Measurements from ENCODE around the gene EFNA2. TPM values are rescaled to one million over a fixed set of nuclear protein-coding genes. Genes with fewer than 3 reads are reported as not detected.

The EFNA2 gene
- total RNA-seq, 1 donor from 2014 or later: 28.0 TPM

DNA sequence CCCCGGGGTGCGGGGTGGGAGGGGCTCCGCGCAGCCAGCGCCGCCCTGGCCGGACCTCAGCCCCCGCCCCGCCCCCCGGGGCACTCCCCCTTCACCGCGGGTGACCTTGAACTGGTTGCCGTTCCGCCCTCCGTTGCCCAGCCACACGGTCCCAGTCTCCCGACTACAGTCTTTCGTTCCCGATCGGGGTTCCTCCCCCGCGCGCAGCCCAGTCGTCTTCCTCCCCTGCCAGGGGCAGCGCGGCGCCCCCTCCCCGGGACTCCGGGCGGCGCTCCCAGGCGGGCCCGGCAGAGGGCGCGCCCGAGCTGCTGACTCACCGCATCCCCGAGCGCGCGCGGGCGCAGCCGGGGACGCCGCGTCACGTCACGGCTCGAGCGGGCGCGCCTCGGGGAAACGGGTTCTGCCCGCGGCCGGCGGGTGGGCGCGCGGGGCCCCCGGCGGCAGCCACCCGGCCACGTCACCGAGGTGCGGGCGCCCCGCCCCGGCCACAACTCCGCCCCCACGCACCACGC is 36.8 kb upstream of the EFNA2 start:
- H3K36me3 Mint-ChIP-seq (ENCODE audit: low read depth): peaks cover 7% of the 10 kb centered on the region
- peak overlapping the region; percentile 83 for H3K4me3 Mint-ChIP-seq
- H3K27me3 Mint-ChIP-seq (ENCODE audit: low read depth): peaks cover 8% of the 10 kb centered on the region
- TF ChIP-seq CTCF (conservative IDR thresholded peaks at IDR 0.05): peak; percentile 86
- peak; percentile 83 for DNase-seq (ENCODE audit: low read depth, low spot score)
- peaks cover 4% of the 10 kb centered on the region for H3K4me1 Mint-ChIP-seq
- H3K9me3 Mint-ChIP-seq: no peaks in the 10 kb centered on the region
- H3K27ac Mint-ChIP-seq (ENCODE audit: unreplicated experiment): peak overlapping the region; percentile 94

DNA sequence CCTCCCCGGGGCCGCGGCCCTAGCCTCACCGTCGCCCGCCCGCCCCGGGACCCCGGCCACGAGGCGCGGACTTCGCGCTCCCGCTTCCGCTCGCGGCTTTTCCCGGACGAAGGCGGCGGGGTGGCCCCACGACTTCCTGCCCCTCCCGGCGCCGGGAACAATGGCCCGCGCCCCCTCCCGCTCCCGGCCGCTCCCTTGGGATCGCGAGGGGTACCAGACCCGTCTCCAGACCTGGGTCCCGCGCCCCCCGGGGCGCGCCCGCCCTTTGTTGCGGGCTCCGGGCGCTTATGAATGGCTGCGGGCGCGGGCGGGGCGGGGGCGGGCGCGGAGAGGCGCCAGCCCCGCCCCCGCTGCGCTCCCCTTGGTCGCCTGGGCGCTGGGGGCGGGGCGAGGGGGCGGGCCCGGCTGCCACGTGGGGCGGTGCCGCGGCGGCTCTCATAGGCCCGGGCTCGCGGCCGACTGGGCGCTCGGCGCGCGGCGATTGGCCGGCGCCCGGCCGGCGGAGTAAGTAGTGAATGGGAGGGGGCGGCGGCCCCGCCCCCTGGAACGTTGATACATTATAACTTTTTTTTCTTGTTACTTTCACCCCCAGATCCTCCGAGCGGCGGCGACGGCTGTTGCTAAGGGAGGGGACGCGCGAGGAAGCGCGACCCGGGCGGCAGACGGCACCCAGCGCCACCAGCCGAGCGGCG is 36.2 kb upstream of the EFNA2 start:
- Mint-ChIP-seq H3K4me3 (peak overlapping the region; percentile 95), H3K27me3 (ENCODE audit: low read depth) (peaks cover 8% of the 10 kb centered on the region), H3K9me3 (no peaks in the 10 kb centered on the region), H3K4me1 (peaks cover 3% of the 10 kb centered on the region), H3K36me3 (ENCODE audit: low read depth) (peaks cover 7% of the 10 kb centered on the region), H3K27ac (ENCODE audit: unreplicated experiment) (peak overlapping the region; percentile 81)
- peak; percentile 80 for DNase-seq (ENCODE audit: low read depth, low spot score)
- TF ChIP-seq CTCF (conservative IDR thresholded peaks at IDR 0.05): no peak

DNA sequence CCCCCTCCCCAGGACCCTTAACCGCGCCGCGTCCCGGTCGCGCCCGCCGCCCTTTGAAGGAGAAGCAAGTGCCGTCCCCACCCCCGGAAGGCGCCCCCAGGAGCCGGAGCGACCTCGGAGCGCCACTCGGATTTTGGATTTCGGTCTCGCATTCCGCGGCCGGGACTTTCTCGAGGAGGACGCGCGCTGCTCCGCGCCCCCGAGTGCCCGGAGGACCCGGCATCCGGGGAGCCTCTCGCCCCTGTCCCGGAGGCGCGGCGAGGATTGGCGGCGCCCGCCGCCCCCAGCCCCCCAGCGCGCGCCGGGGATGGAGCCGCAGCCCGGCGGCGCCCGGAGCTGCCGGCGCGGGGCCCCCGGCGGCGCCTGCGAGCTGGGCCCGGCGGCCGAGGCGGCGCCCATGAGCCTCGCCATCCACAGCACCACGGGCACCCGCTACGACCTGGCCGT is 35.7 kb upstream of the EFNA2 start:
- H3K4me1 Mint-ChIP-seq: no peaks in the 10 kb centered on the region
- no peak overlapping the region for H3K27ac Mint-ChIP-seq (ENCODE audit: unreplicated experiment)
- H3K4me3 Mint-ChIP-seq: peak overlapping the region; percentile 95
- peaks cover 12% of the 10 kb centered on the region for H3K36me3 Mint-ChIP-seq (ENCODE audit: low read depth)
- no peak for DNase-seq (ENCODE audit: low read depth, low spot score)
- no peaks in the 10 kb centered on the region for H3K9me3 Mint-ChIP-seq
- peaks cover 6% of the 10 kb centered on the region for H3K27me3 Mint-ChIP-seq (ENCODE audit: low read depth)
- no peak for TF ChIP-seq CTCF (conservative IDR thresholded peaks at IDR 0.05)

- H3K4me3 Mint-ChIP-seq: peak overlapping the region; percentile 93
- peak; percentile 83 for DNase-seq (ENCODE audit: low read depth, low spot score)
- peaks cover 12% of the 10 kb centered on the region for H3K36me3 Mint-ChIP-seq (ENCODE audit: low read depth)
- H3K9me3 Mint-ChIP-seq: no peaks in the 10 kb centered on the region
- TF ChIP-seq CTCF (conservative IDR thresholded peaks at IDR 0.05): no peak
- H3K4me1 Mint-ChIP-seq: no peaks in the 10 kb centered on the region
- H3K27me3 Mint-ChIP-seq (ENCODE audit: low read depth): peaks cover 6% of the 10 kb centered on the region
- H3K27ac Mint-ChIP-seq (ENCODE audit: unreplicated experiment): peak overlapping the region; percentile 98
These were observed 35.0 kb upstream of the EFNA2 start for GRCh38 chr19:1250437-1251260.

DNA sequence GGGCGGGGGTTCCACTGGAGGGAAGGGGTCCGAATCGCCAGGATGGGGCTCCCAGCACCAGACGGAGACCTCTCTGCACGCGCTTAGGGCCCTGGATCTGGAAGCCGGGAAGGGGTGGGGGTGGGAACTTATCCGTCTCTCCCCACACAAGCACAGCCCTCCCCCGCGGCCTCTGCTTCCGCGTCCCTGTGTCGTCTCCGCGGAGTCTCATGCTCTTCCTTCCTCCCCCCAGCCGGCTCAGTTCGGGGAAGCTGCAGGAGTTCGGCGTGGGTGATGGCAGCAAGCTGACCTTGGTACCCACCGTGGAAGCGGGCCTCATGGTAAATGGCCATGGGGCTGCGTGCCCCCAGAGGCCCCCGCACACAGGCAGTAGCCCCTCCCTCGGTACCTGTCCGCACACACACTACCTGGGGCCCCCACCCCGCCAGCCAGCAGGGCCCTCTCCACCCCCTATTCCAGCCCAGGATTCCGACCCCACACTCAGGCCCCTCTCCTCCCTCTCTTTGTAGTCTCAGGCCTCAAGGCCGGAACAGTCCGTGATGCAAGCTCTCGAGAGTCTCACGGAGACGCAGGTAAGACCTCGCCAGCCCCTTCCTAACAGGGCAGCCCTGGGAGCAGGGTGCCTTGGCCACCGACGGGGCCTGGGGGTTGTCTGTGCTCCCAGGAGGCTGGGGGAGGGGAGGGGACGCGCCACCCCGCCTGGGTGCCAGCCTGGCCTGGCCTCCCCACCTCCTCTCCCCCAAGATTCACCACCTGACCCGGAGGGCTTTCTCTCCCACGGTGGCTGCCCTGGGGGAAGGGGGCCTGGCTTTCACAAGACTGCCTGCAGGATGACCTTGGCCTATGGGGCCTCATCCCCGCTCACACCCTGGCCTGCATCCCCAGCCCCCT is 34.1 kb upstream of the EFNA2 start:
- H3K4me1 Mint-ChIP-seq: no peaks in the 10 kb centered on the region
- TF ChIP-seq CTCF (conservative IDR thresholded peaks at IDR 0.05): no peak
- H3K27me3 Mint-ChIP-seq (ENCODE audit: low read depth): peaks cover 6% of the 10 kb centered on the region
- peak overlapping the region; percentile 93 for H3K4me3 Mint-ChIP-seq
- H3K27ac Mint-ChIP-seq (ENCODE audit: unreplicated experiment): peak overlapping the region; percentile 98
- no peak for DNase-seq (ENCODE audit: low read depth, low spot score)
- H3K9me3 Mint-ChIP-seq: no peaks in the 10 kb centered on the region
- H3K36me3 Mint-ChIP-seq (ENCODE audit: low read depth): peaks cover 12% of the 10 kb centered on the region

Measured in neural crest cell (in vitro differentiated cells).